ENCODE data around the gene AMPH. TPM values are rescaled to one million over a fixed set of nuclear protein-coding genes. Genes with fewer than 3 reads are reported as not detected.

AMPH gene
- total and polyA plus RNA-seq, 2 of the 4 experiments (the other 2 are of a cell fraction) = 3.9 to 4.8 TPM

DNA sequence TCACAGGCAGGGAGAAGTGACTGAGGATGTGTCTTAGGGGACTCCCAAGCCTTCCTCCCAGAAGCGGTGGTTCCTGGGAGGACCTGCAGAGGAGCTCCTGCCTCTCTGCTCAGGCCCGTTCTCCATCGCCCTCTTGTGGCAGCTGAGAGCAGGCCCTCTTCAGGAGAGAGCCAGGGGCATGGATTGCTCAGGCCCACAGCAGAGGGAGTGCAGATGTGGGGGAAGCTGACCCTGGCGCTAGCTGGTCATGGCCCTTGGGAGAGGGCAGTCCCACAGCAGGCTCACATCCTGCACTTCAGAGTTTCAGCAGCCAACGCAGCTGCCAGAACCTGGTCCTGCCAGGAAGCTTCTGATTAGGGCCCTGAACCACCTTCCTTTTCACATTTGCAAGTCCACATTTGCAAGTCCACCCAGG, 263.0 kb downstream of the AMPH start:
- 100% methylated on average over 1 of the region's 5 CpGs; no CpG with 5 or more reads in 1 of the 2 experiments for WGBS, 2 experiments (ENCODE audit: extremely low coverage in 2 of 2, insufficient read length in 1 of 2)
- Histone ChIP-seq H2BK20ac (ENCODE audit: low read depth, low read length) (no peak overlapping the region), H3K4me1 (ENCODE audit: control insufficient read depth, insufficient read depth, low read length) (no peaks in the 10 kb centered on the region), H3K79me1 (ENCODE audit: low read depth in 1 of 2, low read length in 2 of 2) (no peaks in the 10 kb centered on the region), H2AK9ac (replicated peaks; ENCODE audit: low read depth, low read length, poor library complexity) (no peak overlapping the region), H4K20me1 (ENCODE audit: insufficient read depth, low read length) (no peaks in the 10 kb centered on the region), H3K27me3 (ENCODE audit: control insufficient read depth, insufficient read depth, low read length) (no peaks in the 10 kb centered on the region), H3K23ac (ENCODE audit: low read depth, low read length) (no peak overlapping the region), H3K4me2 (ENCODE audit: low read depth, low read length) (no peak overlapping the region), H4K91ac (ENCODE audit: insufficient read depth, low read depth, low read length) (no peak overlapping the region), H3K4ac (ENCODE audit: low read depth, low read length) (no peak overlapping the region), H2AFZ (replicated peaks; ENCODE audit: low read length, poor library complexity) (peak overlapping the region; percentile 57), H3K14ac (replicated peaks; ENCODE audit: low read depth, low read length) (no peak overlapping the region), H3K56ac (ENCODE audit: extremely low read depth, insufficient read depth, low read length) (no peak overlapping the region), H3K36me3 (ENCODE audit: control insufficient read depth, insufficient read depth, low read length) (no peaks in the 10 kb centered on the region), H4K8ac (ENCODE audit: low read depth in 2 of 2, low read length in 2 of 2) (no peak overlapping the region), H3K4me3 (ENCODE audit: insufficient read depth, low read depth, low read length) (no peak overlapping the region), H4K5ac (ENCODE audit: low read depth, low read length) (no peak overlapping the region), H3K9ac (ENCODE audit: low read depth, low read length) (no peak overlapping the region), H2AK5ac (ENCODE audit: low read depth, low read length) (no peak overlapping the region), H3K9me3 (ENCODE audit: control insufficient read depth, insufficient read depth, low read length) (no peaks in the 10 kb centered on the region), H3K18ac (ENCODE audit: low read depth, low read length) (no peak overlapping the region), H2BK120ac (ENCODE audit: low read depth, low read length) (no peak overlapping the region), H2BK15ac (ENCODE audit: low read depth, low read length) (no peak overlapping the region), H3K27ac (ENCODE audit: insufficient read depth, low read length) (no peak overlapping the region), H3K9me1 (ENCODE audit: insufficient read depth, low read length) (no peaks in the 10 kb centered on the region), H2BK5ac (ENCODE audit: low read depth, low read length, poor library complexity, severe bottlenecking) (no peak overlapping the region)
- in situ Hi-C loops (cut with MboI; ENCODE audit: low sequenced_read_pairs) = no loop called here
- DNase-seq = peak; percentile 65
- intact Hi-C loops (cut with micrococcal nuclease) = no loop called here
- dilution Hi-C loops (cut with HindIII; ENCODE audit: low sequenced_read_pairs, unreplicated experiment) = no loop called here
- CTCF ChIA-PET = interaction anchor here (0.9 to 3.5 kb wide), 6 partner anchors 12 to 259 kb away, joined by 3 to 14 read pairs (median 6); no protein-coding TSS in a partner anchor
- TF ChIP-seq RAD21 (IDR thresholded peaks at IDR 0.05; ENCODE audit: low read length) (peak; percentile 24; the same call in 1 of the 2 replicates), USF2 (IDR thresholded peaks at IDR 0.05; ENCODE audit: low read depth, low read length) (no peak), RCOR1 (IDR thresholded peaks at IDR 0.05; ENCODE audit: insufficient replicate concordance, low read length) (no peak)
- TF ChIP-seq, protein P1, sequence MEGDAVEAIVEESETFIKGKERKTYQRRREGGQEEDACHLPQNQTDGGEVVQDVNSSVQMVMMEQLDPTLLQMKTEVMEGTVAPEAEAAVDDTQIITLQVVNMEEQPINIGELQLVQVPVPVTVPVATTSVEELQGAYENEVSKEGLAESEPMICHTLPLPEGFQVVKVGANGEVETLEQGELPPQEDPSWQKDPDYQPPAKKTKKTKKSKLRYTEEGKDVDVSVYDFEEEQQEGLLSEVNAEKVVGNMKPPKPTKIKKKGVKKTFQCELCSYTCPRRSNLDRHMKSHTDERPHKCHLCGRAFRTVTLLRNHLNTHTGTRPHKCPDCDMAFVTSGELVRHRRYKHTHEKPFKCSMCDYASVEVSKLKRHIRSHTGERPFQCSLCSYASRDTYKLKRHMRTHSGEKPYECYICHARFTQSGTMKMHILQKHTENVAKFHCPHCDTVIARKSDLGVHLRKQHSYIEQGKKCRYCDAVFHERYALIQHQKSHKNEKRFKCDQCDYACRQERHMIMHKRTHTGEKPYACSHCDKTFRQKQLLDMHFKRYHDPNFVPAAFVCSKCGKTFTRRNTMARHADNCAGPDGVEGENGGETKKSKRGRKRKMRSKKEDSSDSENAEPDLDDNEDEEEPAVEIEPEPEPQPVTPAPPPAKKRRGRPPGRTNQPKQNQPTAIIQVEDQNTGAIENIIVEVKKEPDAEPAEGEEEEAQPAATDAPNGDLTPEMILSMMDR (conservative IDR thresholded peaks at IDR 0.05; ENCODE audit: low read depth, low read length) = peak; percentile 74
- BruUV-seq (replicated peaks) = no TSS peak
- POLR2A ChIA-PET (ENCODE audit: unreplicated experiment) = no interaction called here
- peak; percentile 81 for ATAC-seq (ENCODE audit: low read depth)
